A549 (cell line): ENCODE data around the gene NUFIP2.

ENCODE experiments used
- CEBPB ChIP-seq, 2 experiments: fragments of >200 bp in 1 of 2; sonication (Bioruptor Twin) in 1 of 2; formaldehyde crosslinking in 1 of 2; IDR thresholded peaks; 2 replicates each; pipeline ENCODE4 v1.6.1; 2012 to 2016
- EP300 ChIP-seq, 2 experiments: fragments of >200 bp; sonication (Bioruptor Twin); formaldehyde crosslinking; IDR thresholded peaks; 2 replicates in 1 of 2; 3 replicates in 1 of 2; pipeline ENCODE4 v1.6.1; 2016 to 2017
- PHF8 ChIP-seq: fragments of 200-600 bp; sonication (generic); IDR thresholded peaks from 2 replicates; pipeline ENCODE4 v1.6.1; 2016; ENCODE audit warnings: low read depth, mild to moderate bottlenecking, antibody characterized with exemption, moderate library complexity, borderline replicate concordance
- POLR2A ChIP-seq: IDR thresholded peaks from 2 replicates; pipeline ENCODE4 v1.6.1; 2012; ENCODE audit warnings: mild to moderate bottlenecking, low read length
- POLR2AphosphoS2 ChIP-seq: conservative IDR thresholded peaks from 2 replicates; pipeline ENCODE4 v1.6.1; 2012; ENCODE audit warnings: low read length, improper control_type of control experiment, inconsistent platforms
- RNF2 ChIP-seq: fragments of 200-600 bp; sonication (generic); IDR thresholded peaks from 2 replicates; pipeline ENCODE4 v1.6.1; 2016; ENCODE audit warnings: low read depth, mild to moderate bottlenecking, antibody characterized with exemption, moderate library complexity, borderline replicate concordance
- SREBF2 ChIP-seq: fragments of 450-650 bp; IDR thresholded peaks from 2 replicates; pipeline ENCODE4 v1.6.1; 2014; ENCODE audit warnings: mild to moderate bottlenecking, moderate library complexity
- TF ChIP-seq, protein P1 (sequence below): fragments of >200 bp; sonication (Bioruptor Twin); formaldehyde crosslinking; IDR thresholded peaks from 3 replicates; pipeline ENCODE4 v1.5.1; 2016
- TF ChIP-seq, protein P2 (sequence below): fragments of 200-600 bp; sonication (generic); IDR thresholded peaks from 2 replicates; pipeline ENCODE4 v1.6.1; 2016; ENCODE audit warnings: antibody characterized with exemption, mild to moderate bottlenecking, moderate library complexity
- TF ChIP-seq, protein P3 (sequence below): fragments of >200 bp; sonication (Bioruptor Twin); formaldehyde crosslinking; IDR thresholded peaks from 3 replicates; pipeline ENCODE4 v1.6.1; 2016

- TF ChIP-seq EP300 (IDR thresholded peaks at IDR 0.05) = no peak
- TF ChIP-seq PHF8 = no peak
- TF ChIP-seq, protein P1, sequence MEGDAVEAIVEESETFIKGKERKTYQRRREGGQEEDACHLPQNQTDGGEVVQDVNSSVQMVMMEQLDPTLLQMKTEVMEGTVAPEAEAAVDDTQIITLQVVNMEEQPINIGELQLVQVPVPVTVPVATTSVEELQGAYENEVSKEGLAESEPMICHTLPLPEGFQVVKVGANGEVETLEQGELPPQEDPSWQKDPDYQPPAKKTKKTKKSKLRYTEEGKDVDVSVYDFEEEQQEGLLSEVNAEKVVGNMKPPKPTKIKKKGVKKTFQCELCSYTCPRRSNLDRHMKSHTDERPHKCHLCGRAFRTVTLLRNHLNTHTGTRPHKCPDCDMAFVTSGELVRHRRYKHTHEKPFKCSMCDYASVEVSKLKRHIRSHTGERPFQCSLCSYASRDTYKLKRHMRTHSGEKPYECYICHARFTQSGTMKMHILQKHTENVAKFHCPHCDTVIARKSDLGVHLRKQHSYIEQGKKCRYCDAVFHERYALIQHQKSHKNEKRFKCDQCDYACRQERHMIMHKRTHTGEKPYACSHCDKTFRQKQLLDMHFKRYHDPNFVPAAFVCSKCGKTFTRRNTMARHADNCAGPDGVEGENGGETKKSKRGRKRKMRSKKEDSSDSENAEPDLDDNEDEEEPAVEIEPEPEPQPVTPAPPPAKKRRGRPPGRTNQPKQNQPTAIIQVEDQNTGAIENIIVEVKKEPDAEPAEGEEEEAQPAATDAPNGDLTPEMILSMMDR = no peak
- TF ChIP-seq, protein P2, sequence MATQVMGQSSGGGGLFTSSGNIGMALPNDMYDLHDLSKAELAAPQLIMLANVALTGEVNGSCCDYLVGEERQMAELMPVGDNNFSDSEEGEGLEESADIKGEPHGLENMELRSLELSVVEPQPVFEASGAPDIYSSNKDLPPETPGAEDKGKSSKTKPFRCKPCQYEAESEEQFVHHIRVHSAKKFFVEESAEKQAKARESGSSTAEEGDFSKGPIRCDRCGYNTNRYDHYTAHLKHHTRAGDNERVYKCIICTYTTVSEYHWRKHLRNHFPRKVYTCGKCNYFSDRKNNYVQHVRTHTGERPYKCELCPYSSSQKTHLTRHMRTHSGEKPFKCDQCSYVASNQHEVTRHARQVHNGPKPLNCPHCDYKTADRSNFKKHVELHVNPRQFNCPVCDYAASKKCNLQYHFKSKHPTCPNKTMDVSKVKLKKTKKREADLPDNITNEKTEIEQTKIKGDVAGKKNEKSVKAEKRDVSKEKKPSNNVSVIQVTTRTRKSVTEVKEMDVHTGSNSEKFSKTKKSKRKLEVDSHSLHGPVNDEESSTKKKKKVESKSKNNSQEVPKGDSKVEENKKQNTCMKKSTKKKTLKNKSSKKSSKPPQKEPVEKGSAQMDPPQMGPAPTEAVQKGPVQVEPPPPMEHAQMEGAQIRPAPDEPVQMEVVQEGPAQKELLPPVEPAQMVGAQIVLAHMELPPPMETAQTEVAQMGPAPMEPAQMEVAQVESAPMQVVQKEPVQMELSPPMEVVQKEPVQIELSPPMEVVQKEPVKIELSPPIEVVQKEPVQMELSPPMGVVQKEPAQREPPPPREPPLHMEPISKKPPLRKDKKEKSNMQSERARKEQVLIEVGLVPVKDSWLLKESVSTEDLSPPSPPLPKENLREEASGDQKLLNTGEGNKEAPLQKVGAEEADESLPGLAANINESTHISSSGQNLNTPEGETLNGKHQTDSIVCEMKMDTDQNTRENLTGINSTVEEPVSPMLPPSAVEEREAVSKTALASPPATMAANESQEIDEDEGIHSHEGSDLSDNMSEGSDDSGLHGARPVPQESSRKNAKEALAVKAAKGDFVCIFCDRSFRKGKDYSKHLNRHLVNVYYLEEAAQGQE = no peak
- TF ChIP-seq SREBF2 = no peak
- no peak for TF ChIP-seq POLR2AphosphoS2
- TF ChIP-seq CEBPB (IDR thresholded peaks at IDR 0.05) = no peak
- TF ChIP-seq POLR2A = no peak
- TF ChIP-seq RNF2 = no peak
- TF ChIP-seq, protein P3, sequence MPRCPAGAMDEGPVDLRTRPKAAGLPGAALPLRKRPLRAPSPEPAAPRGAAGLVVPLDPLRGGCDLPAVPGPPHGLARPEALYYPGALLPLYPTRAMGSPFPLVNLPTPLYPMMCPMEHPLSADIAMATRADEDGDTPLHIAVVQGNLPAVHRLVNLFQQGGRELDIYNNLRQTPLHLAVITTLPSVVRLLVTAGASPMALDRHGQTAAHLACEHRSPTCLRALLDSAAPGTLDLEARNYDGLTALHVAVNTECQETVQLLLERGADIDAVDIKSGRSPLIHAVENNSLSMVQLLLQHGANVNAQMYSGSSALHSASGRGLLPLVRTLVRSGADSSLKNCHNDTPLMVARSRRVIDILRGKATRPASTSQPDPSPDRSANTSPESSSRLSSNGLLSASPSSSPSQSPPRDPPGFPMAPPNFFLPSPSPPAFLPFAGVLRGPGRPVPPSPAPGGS = no peak
These were observed 55.7 kb downstream of the NUFIP2 start for GRCh38 chr17:29238133-29238850.
